GM18499 (cell line): ENCODE data around the gene CCDC30.

ENCODE experiments used
- ATAC-seq: cut with Tn5 transposase; IDR thresholded peaks from one replicate; pipeline ENCODE4 v1.9.1; 2021; ENCODE audit warnings: moderate number of reproducible peaks; ENCODE audit not compliant: insufficient read depth, unreplicated experiment

The CCDC30 gene

GRCh38 chr1:42682739-42683531 is 219.8 kb downstream of the CCDC30 start:
- no peak for ATAC-seq

- ATAC-seq: no peak
Measured at GRCh38 chr1:42684139-42684538, 221.1 kb downstream of the CCDC30 start.

GRCh38 chr1:42686418-42686817 is 223.3 kb downstream of the CCDC30 start:
- ATAC-seq: no peak

- no peak for ATAC-seq
Measured at GRCh38 chr1:42689912-42690311, 226.8 kb downstream of the CCDC30 start.

- ATAC-seq: no peak
Measured at GRCh38 chr1:42690477-42691156, 227.5 kb downstream of the CCDC30 start.

GRCh38 chr1:42691157-42691498 is 228.0 kb downstream of the CCDC30 start:
- ATAC-seq: no peak

- no peak for ATAC-seq
Measured at GRCh38 chr1:42692461-42692860, 229.4 kb downstream of the CCDC30 start.

- no peak for ATAC-seq
Measured at GRCh38 chr1:42692911-42693310, 229.8 kb downstream of the CCDC30 start.

GRCh38 chr1:42698081-42698813 is 235.2 kb downstream of the CCDC30 start:
- no peak for ATAC-seq

GRCh38 chr1:42700006-42700405 is 236.9 kb downstream of the CCDC30 start:
- ATAC-seq: no peak

- no peak for ATAC-seq
Measured at GRCh38 chr1:42703888-42704464, 240.9 kb downstream of the CCDC30 start.
